ENCODE data around the gene UNKL.

Gene UNKL

GRCh38 chr16:1431497-1432270, 17.2 kb upstream of the UNKL start:
- DNase-seq = no peak

- no peak for DNase-seq
Measured at GRCh38 chr16:1430759-1431496, 16.4 kb upstream of the UNKL start, which contains the start of gene PERCC1. Gene PERCC1, plus strand, starts transcription at chr16:1431078. Its CDS starts 1,516 bp downstream, at chr16:1432594.

- DNase-seq = no peak
Measured at GRCh38 chr16:1430214-1430758, 15.8 kb upstream of the UNKL start.

GRCh38 chr16:1429631-1430030, 15.1 kb upstream of the UNKL start:
- no peak for DNase-seq

GRCh38 chr16:1429012-1429411, 14.5 kb upstream of the UNKL start:
- no peak for DNase-seq

GRCh38 chr16:1428511-1428910, 14.0 kb upstream of the UNKL start:
- DNase-seq = peak in 2 of 56 donors; percentile 13 to 16

- DNase-seq = no peak
Measured at GRCh38 chr16:1427473-1428461, 13.3 kb upstream of the UNKL start.

- DNase-seq = no peak
Measured at GRCh38 chr16:1426734-1427471, 12.4 kb upstream of the UNKL start.

- no peak for DNase-seq
Measured at GRCh38 chr16:1425616-1426370, 11.3 kb upstream of the UNKL start.

- no peak for DNase-seq
Measured at GRCh38 chr16:1424028-1424427, 9.5 kb upstream of the UNKL start.

- no peak for DNase-seq
Measured at GRCh38 chr16:1422076-1422475, 7.6 kb upstream of the UNKL start.

- peak in 1 of 56 donors; percentile 28 for DNase-seq
Measured at GRCh38 chr16:1420111-1420539, 5.6 kb upstream of the UNKL start.

GRCh38 chr16:1416521-1416941, 2.0 kb upstream of the UNKL start:
- DNase-seq = no peak

GRCh38 chr16:1413684-1414531, 596 bp downstream of the UNKL start:
- DNase-seq = peak in 21 of 56 donors; percentile 2 to 64 (median 19)

- DNase-seq = no peak
Measured at GRCh38 chr16:1412847-1413246, 1.7 kb downstream of the UNKL start.

GRCh38 chr16:1408171-1408837, 6.2 kb downstream of the UNKL start:
- peak; percentile 49 to 97 (median 91) for DNase-seq

- DNase-seq = peak in 11 of 56 donors; percentile 20 to 52 (median 36)
Measured at GRCh38 chr16:1407753-1408152, 6.8 kb downstream of the UNKL start.

GRCh38 chr16:1403733-1404132, 10.8 kb downstream of the UNKL start:
- no peak for DNase-seq

Data from amygdala (tissue), 56 donors.